GM19455 (cell line): Measurements from ENCODE around the gene STXBP2.

Source experiments
- ATAC-seq: cut with Tn5 transposase; IDR thresholded peaks from one replicate; pipeline ENCODE4 v1.9.1; 2021; ENCODE audit not compliant: unreplicated experiment

Gene STXBP2

GRCh38 chr19:7636691-7637373, at the start of gene STXBP2:
STXBP2 (plus strand) TSS chr19:7637110; CDS start chr19:7637150, 40 bp downstream.
- peak; percentile 69 for ATAC-seq

GRCh38 chr19:7589822-7590221, 47.1 kb upstream of the STXBP2 start:
- no peak for ATAC-seq

GRCh38 chr19:7590256-7590655, 46.7 kb upstream of the STXBP2 start:
- ATAC-seq = no peak

- ATAC-seq = no peak
Measured at GRCh38 chr19:7595466-7596133, 41.3 kb upstream of the STXBP2 start, which contains the start of gene CAMSAP3. CAMSAP3 (plus strand) TSS chr19:7595863; CDS start chr19:7596003, 140 bp downstream.

- no peak for ATAC-seq
Measured at GRCh38 chr19:7596211-7596937, 40.5 kb upstream of the STXBP2 start.

GRCh38 chr19:7597689-7598088, 39.2 kb upstream of the STXBP2 start:
- no peak for ATAC-seq

GRCh38 chr19:7598180-7598579, 38.7 kb upstream of the STXBP2 start:
- no peak for ATAC-seq

- ATAC-seq = no peak
Measured at GRCh38 chr19:7600721-7601120, 36.2 kb upstream of the STXBP2 start.

- ATAC-seq = no peak
Measured at GRCh38 chr19:7602240-7602934, 34.5 kb upstream of the STXBP2 start.

GRCh38 chr19:7602935-7603497, 33.9 kb upstream of the STXBP2 start:
- ATAC-seq = no peak

- no peak for ATAC-seq
Measured at GRCh38 chr19:7603919-7604318, 33.0 kb upstream of the STXBP2 start.

GRCh38 chr19:7605490-7606222, 31.3 kb upstream of the STXBP2 start:
- ATAC-seq = no peak

GRCh38 chr19:7606289-7606688, 30.6 kb upstream of the STXBP2 start:
- no peak for ATAC-seq

GRCh38 chr19:7607212-7607873, 29.6 kb upstream of the STXBP2 start:
- no peak for ATAC-seq

- ATAC-seq = no peak
Measured at GRCh38 chr19:7607874-7608560, 28.9 kb upstream of the STXBP2 start.

- ATAC-seq = no peak
Measured at GRCh38 chr19:7610491-7611240, 26.2 kb upstream of the STXBP2 start.

- no peak for ATAC-seq
Measured at GRCh38 chr19:7611541-7612279, 25.2 kb upstream of the STXBP2 start.
